ENCODE measurements around the gene DOCK10. TPM values are rescaled to one million over a fixed set of nuclear protein-coding genes. Genes with fewer than 3 reads are reported as not detected.

The DOCK10 gene
- total and polyA plus RNA-seq, 2 donors (not counting 1 experiment from before 2014, with no cell fraction given): 20.8 to 26.3 TPM

GRCh38 chr2:224930124-224930523 is 112.1 kb downstream of the DOCK10 start:
- H3K27me3 ChIP-seq (ENCODE audit: control insufficient read depth, insufficient read depth, low read length): no peaks in the 10 kb centered on the region
- no peak for TF ChIP-seq EZH2 (IDR thresholded peaks at IDR 0.05; ENCODE audit: low read length, missing control alignments)
- no peak overlapping the region for H3K4me2 ChIP-seq (ENCODE audit: extremely low read depth, insufficient read depth, low read length)
- H3K79me2 ChIP-seq (ENCODE audit: control insufficient read depth, insufficient read depth, low read length): no peaks in the 10 kb centered on the region
- H2AFZ ChIP-seq (ENCODE audit: low read length): no peak overlapping the region
- H3K4me1 ChIP-seq (ENCODE audit: control insufficient read depth, extremely low read depth, insufficient read depth, low read length): peaks cover 19% of the 10 kb centered on the region
- H3K27ac ChIP-seq (ENCODE audit: insufficient read depth, low read length): no peak overlapping the region
- H3K4me3 ChIP-seq (replicated peaks in 1 of 4; ENCODE audit: control extremely low read depth in 1 of 4, insufficient read depth in 1 of 4, low read depth in 3 of 4, low read length in 4 of 4): no peak overlapping the region
- peak in 1 of 2 donors; percentile 37 for DNase-seq (ENCODE audit: low read depth in 2 of 2)
- H3K9ac ChIP-seq (ENCODE audit: insufficient read depth, low read length): no peak overlapping the region
- peaks cover 3% of the 10 kb centered on the region for H3K36me3 ChIP-seq (ENCODE audit: control insufficient read depth, insufficient read depth, low read length)
- no peaks in the 10 kb centered on the region for H3K9me3 ChIP-seq (ENCODE audit: control insufficient read depth, insufficient read depth, low read depth, low read length)
- no peaks in the 10 kb centered on the region for H4K20me1 ChIP-seq (ENCODE audit: control insufficient read depth, extremely low read depth, insufficient read depth, low read length)

DNA sequence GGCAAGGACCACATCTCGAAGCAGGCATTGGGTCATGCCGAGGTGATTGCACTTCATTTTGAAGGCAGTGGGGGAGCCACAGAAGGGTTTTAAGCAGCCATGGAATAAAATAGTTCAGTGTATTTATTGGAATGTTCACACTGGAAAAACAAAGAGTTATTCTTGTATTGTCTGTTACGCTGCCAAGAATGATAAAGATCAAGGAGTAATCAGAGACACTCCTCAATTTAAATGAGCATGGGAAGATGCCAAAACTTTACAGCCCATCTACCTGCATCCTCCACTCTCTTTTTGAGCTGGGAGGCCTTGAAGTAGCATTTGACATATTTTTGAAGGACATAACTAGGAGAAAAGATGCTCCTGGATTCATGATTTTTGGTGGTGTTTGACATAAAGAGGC is 112.8 kb downstream of the DOCK10 start:
- H3K9me3 ChIP-seq (ENCODE audit: control insufficient read depth, insufficient read depth, low read depth, low read length): no peaks in the 10 kb centered on the region
- no peak overlapping the region for H3K4me3 ChIP-seq (replicated peaks in 1 of 4; ENCODE audit: control extremely low read depth in 1 of 4, insufficient read depth in 1 of 4, low read depth in 3 of 4, low read length in 4 of 4)
- H3K27ac ChIP-seq (ENCODE audit: insufficient read depth, low read length): no peak overlapping the region
- no peak overlapping the region for H2AFZ ChIP-seq (ENCODE audit: low read length)
- no peaks in the 10 kb centered on the region for H3K79me2 ChIP-seq (ENCODE audit: control insufficient read depth, insufficient read depth, low read length)
- H3K9ac ChIP-seq (ENCODE audit: insufficient read depth, low read length): no peak overlapping the region
- no peak for TF ChIP-seq EZH2 (IDR thresholded peaks at IDR 0.05; ENCODE audit: low read length, missing control alignments)
- TF ChIP-seq, protein P1, sequence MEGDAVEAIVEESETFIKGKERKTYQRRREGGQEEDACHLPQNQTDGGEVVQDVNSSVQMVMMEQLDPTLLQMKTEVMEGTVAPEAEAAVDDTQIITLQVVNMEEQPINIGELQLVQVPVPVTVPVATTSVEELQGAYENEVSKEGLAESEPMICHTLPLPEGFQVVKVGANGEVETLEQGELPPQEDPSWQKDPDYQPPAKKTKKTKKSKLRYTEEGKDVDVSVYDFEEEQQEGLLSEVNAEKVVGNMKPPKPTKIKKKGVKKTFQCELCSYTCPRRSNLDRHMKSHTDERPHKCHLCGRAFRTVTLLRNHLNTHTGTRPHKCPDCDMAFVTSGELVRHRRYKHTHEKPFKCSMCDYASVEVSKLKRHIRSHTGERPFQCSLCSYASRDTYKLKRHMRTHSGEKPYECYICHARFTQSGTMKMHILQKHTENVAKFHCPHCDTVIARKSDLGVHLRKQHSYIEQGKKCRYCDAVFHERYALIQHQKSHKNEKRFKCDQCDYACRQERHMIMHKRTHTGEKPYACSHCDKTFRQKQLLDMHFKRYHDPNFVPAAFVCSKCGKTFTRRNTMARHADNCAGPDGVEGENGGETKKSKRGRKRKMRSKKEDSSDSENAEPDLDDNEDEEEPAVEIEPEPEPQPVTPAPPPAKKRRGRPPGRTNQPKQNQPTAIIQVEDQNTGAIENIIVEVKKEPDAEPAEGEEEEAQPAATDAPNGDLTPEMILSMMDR (conservative IDR thresholded peaks at IDR 0.05 in 1 of 2, IDR thresholded peaks at IDR 0.05 in 1 of 2; ENCODE audit: low read depth in 1 of 2, low read length in 2 of 2): no peak
- H3K27me3 ChIP-seq (ENCODE audit: control insufficient read depth, insufficient read depth, low read length): no peaks in the 10 kb centered on the region
- peaks cover 19% of the 10 kb centered on the region for H3K4me1 ChIP-seq (ENCODE audit: control insufficient read depth, extremely low read depth, insufficient read depth, low read length)
- no peak for DNase-seq (ENCODE audit: low read depth in 2 of 2)
- H4K20me1 ChIP-seq (ENCODE audit: control insufficient read depth, extremely low read depth, insufficient read depth, low read length): no peaks in the 10 kb centered on the region
- peaks cover 3% of the 10 kb centered on the region for H3K36me3 ChIP-seq (ENCODE audit: control insufficient read depth, insufficient read depth, low read length)
- no peak overlapping the region for H3K4me2 ChIP-seq (ENCODE audit: extremely low read depth, insufficient read depth, low read length)

GRCh38 chr2:224927646-224928173 is 114.6 kb downstream of the DOCK10 start:
- H2AFZ ChIP-seq (ENCODE audit: low read length): no peak overlapping the region
- TF ChIP-seq, protein P1 (conservative IDR thresholded peaks at IDR 0.05 in 1 of 2, IDR thresholded peaks at IDR 0.05 in 1 of 2; ENCODE audit: low read depth in 1 of 2, low read length in 2 of 2): no peak
- TF ChIP-seq EZH2 (IDR thresholded peaks at IDR 0.05; ENCODE audit: low read length, missing control alignments): no peak
- H3K4me2 ChIP-seq (ENCODE audit: extremely low read depth, insufficient read depth, low read length): peak overlapping the region; percentile 19
- DNase-seq (ENCODE audit: low read depth in 2 of 2): peak; percentile 79 to 85
- no peak overlapping the region for H3K4me3 ChIP-seq (replicated peaks in 1 of 4; ENCODE audit: control extremely low read depth in 1 of 4, insufficient read depth in 1 of 4, low read depth in 3 of 4, low read length in 4 of 4)
- H3K9me3 ChIP-seq (ENCODE audit: control insufficient read depth, insufficient read depth, low read depth, low read length): no peaks in the 10 kb centered on the region
- peaks cover 19% of the 10 kb centered on the region for H3K4me1 ChIP-seq (ENCODE audit: control insufficient read depth, extremely low read depth, insufficient read depth, low read length)
- H3K79me2 ChIP-seq (ENCODE audit: control insufficient read depth, insufficient read depth, low read length): no peaks in the 10 kb centered on the region
- peak overlapping the region; percentile 61 for H3K27ac ChIP-seq (ENCODE audit: insufficient read depth, low read length)
- H3K27me3 ChIP-seq (ENCODE audit: control insufficient read depth, insufficient read depth, low read length): no peaks in the 10 kb centered on the region
- no peak overlapping the region for H3K9ac ChIP-seq (ENCODE audit: insufficient read depth, low read length)
- no peaks in the 10 kb centered on the region for H4K20me1 ChIP-seq (ENCODE audit: control insufficient read depth, extremely low read depth, insufficient read depth, low read length)
- peaks cover 3% of the 10 kb centered on the region for H3K36me3 ChIP-seq (ENCODE audit: control insufficient read depth, insufficient read depth, low read length)
